Natural killer cell treated with Interleukin-12 subunit alpha and Interleukin-12 subunit beta and Interleukin-15 and Interleukin-18, amount 100 ng/mL, for 72 hours (primary cell): ENCODE results near the gene GRM5. TPM values are rescaled to one million over a fixed set of nuclear protein-coding genes. Genes with fewer than 3 reads are reported as not detected.

Experiments used
- ATAC-seq, 2 donors: fragments of 150-1000 bp; cut with Tn5 transposase in 1 of 2; sonication (Bioruptor Pico), chemical (Tn5 transposase) in 1 of 2; 2 replicates each; pipeline ENCODE4 v1.10.0; 2021
- DNase-seq: peaks from one replicate; pipeline ENCODE4 v3.0.0; 2022; ENCODE audit warnings: low spot score
- H3K27ac Mint-ChIP-seq, 2 donors: 1 replicate in 1 of 2; 2 replicates in 1 of 2; pipeline ENCODE4 v1.8.0; 2022; ENCODE audit warnings: mixed read lengths in 2 of 2, mild to moderate bottlenecking in 1 of 2, moderate library complexity in 1 of 2
- H3K27me3 Mint-ChIP-seq, 2 donors: 1 replicate in 1 of 2; 2 replicates in 1 of 2; pipeline ENCODE4 v1.8.0; 2022; ENCODE audit warnings: mixed read lengths in 2 of 2
- H3K36me3 Mint-ChIP-seq: one replicate; pipeline ENCODE4 v1.8.0; 2022; ENCODE audit warnings: mixed read lengths
- H3K4me1 Mint-ChIP-seq, 2 donors: 1 replicate in 1 of 2; 2 replicates in 1 of 2; pipeline ENCODE4 v1.8.0; 2022; ENCODE audit warnings: low read depth in 2 of 2, mixed read lengths in 2 of 2, mild to moderate bottlenecking in 1 of 2
- H3K4me3 Mint-ChIP-seq: one replicate; pipeline ENCODE4 v1.8.0; 2022; ENCODE audit warnings: mixed read lengths
- H3K9me3 Mint-ChIP-seq: 2 replicates; pipeline ENCODE4 v1.8.0; 2022; ENCODE audit warnings: mixed read lengths
- total RNA-seq, 2 donors: library from RNA; stranded (reverse); gene quantifications; one replicate each; pipeline ENCODE4 v1.2.3, GENCODE V29; 2022

Gene GRM5
- total RNA-seq, 2 donors from 2014 or later = 0.11 TPM; not detected in 1

DNA sequence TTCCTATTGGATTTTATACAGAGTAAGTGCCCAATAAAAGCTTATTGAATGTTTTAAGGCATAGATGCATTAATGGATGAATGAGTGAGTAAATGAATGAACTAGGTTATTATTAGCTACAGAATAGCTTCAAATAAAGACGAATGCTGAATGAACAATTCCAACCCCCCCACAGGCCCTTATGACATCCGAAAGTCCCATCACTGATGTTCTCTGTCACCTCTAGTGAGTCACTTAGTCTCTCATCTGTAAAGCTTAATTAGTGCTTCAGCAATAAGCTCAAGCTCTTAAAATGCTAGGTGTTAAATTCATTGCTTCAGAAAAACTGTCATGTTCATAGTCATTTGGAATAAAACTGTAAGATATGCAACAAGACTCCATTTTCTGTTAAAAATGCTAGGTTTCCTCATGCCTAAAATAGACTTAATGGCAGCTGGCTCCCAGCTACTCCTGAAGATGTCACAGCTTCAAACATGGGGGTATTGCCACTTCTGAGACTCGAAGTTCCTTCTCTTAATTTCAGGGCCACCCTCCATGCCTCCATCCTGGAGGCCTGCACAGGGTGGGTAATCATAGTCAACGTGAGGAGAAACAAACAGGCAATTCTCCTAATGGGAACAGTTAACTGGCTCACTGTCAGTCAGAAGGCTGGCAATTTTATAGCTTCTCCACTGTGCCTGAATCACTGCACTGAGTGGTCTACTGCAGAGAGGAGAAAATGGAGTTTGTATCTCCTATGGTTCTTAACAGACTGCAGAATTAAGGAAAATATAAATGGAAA, 373.3 kb downstream of the GRM5 start:
- Mint-ChIP-seq H3K4me1 (no peaks in the 10 kb centered on the region), H3K9me3 (no peaks in the 10 kb centered on the region), H3K36me3 (no peaks in the 10 kb centered on the region), H3K27ac (no peak overlapping the region), H3K27me3 (no peaks in the 10 kb centered on the region), H3K4me3 (no peak overlapping the region)
- DNase-seq = no peak
- no peak for ATAC-seq

DNA sequence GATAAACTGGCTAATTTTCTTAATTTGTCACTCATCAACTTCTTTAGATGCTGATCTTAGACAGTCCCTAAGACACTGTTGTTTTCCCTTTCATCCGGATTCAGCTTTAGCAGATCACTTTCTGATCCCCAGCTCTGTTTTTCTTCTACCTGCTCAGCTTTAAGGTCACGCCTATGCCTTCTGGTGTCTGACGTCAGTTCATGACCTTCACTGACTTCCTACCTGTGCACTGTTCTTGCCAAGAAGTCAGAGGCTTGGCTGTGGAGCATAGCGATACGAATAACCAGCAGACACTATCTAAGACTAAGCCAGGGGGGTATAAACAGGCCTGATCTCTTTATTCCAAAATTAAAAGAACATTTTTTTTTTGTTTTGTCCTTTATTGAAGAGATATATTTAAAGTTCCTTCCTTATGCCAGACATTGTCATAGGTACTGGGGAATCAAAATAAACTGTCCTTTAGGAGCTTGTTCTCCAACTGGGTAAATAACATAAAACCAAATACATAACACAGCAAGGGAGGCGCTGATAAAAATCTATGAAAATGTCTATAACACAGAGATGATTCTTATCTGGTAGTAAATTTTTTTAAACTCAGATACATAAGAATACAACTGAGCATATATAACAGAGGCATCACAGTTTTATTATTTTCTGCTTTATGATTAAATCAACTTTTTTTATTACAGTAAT, 376.1 kb downstream of the GRM5 start:
- Mint-ChIP-seq H3K4me3 (no peak overlapping the region), H3K4me1 (no peaks in the 10 kb centered on the region), H3K27ac (no peak overlapping the region), H3K9me3 (peaks cover 3% of the 10 kb centered on the region), H3K36me3 (no peaks in the 10 kb centered on the region), H3K27me3 (no peaks in the 10 kb centered on the region)
- no peak for ATAC-seq
- no peak for DNase-seq

DNA sequence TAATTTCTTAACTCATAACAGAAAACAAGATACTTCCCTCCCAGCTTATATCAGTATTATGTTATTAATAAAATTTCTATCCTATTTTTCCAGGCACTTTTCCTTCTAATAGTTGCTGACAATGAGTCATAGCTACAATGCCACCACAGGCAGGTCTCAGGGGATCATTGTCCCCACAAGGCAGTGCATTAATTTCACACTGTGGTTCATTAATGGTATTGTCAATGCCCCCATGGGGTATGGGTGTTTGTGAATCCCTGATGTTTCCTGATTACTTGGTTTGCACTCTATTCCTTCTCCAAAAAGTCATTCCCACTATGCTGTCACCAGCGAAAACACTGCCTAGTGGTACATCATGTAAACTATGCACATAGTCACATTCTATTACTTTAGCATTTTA, 382.8 kb downstream of the GRM5 start:
- H3K36me3 Mint-ChIP-seq = no peaks in the 10 kb centered on the region
- H3K27me3 Mint-ChIP-seq = no peaks in the 10 kb centered on the region
- no peak overlapping the region for H3K4me3 Mint-ChIP-seq
- ATAC-seq (no peak), DNase-seq (no peak)
- peaks cover 9% of the 10 kb centered on the region for H3K9me3 Mint-ChIP-seq
- no peaks in the 10 kb centered on the region for H3K4me1 Mint-ChIP-seq
- no peak overlapping the region for H3K27ac Mint-ChIP-seq

DNA sequence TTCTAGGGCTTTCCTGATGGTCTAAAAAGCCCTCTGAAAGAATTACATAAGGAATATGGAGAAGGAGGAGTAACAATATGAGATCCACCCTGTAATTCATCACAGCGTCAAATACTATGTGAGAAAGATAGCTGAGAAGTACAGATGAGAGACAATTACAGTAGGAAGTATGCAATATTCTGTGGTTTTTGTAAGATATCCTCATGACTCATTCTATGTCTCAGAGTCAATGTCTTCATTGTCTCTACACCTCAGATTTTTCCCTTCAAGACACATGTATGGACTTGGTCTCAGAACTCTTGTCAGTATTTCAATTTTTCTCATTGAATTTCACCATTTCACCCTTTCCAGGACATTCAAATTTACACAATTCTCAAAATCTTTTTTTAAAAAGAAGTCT, 385.0 kb downstream of the GRM5 start:
- ATAC-seq = no peak

DNA sequence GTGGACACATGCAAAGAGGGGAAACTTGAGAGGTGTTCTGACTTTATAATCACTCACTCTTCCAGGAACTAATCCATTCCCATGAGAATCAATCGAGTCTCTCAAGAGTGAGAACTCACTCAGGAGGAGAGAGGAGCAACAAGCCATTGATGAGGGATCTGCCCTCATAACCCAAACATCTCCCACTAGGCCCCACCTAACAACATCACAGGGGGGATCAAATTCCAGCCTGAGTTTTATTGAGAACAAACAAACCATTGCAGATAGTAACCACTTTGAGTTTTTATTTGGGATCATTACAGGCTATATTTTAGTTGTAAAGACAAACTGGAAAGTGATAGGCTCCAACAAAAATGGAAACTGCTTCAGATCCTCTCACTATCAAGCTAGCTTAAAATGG, 399.4 kb downstream of the GRM5 start:
- no peaks in the 10 kb centered on the region for H3K4me1 Mint-ChIP-seq
- ATAC-seq (no peak), DNase-seq (no peak)
- no peaks in the 10 kb centered on the region for H3K9me3 Mint-ChIP-seq
- H3K4me3 Mint-ChIP-seq = no peak overlapping the region
- H3K27ac Mint-ChIP-seq = no peak overlapping the region
- H3K36me3 Mint-ChIP-seq = no peaks in the 10 kb centered on the region
- H3K27me3 Mint-ChIP-seq = no peaks in the 10 kb centered on the region

More for the DNA sequence above, 385.0 kb downstream of the GRM5 start:
- no peaks in the 10 kb centered on the region for H3K27me3 Mint-ChIP-seq
- no peak for DNase-seq
- no peaks in the 10 kb centered on the region for H3K36me3 Mint-ChIP-seq
- no peak overlapping the region for H3K27ac Mint-ChIP-seq
- H3K4me3 Mint-ChIP-seq = no peak overlapping the region
- no peaks in the 10 kb centered on the region for H3K4me1 Mint-ChIP-seq
- H3K9me3 Mint-ChIP-seq = peaks cover 12% of the 10 kb centered on the region

DNA sequence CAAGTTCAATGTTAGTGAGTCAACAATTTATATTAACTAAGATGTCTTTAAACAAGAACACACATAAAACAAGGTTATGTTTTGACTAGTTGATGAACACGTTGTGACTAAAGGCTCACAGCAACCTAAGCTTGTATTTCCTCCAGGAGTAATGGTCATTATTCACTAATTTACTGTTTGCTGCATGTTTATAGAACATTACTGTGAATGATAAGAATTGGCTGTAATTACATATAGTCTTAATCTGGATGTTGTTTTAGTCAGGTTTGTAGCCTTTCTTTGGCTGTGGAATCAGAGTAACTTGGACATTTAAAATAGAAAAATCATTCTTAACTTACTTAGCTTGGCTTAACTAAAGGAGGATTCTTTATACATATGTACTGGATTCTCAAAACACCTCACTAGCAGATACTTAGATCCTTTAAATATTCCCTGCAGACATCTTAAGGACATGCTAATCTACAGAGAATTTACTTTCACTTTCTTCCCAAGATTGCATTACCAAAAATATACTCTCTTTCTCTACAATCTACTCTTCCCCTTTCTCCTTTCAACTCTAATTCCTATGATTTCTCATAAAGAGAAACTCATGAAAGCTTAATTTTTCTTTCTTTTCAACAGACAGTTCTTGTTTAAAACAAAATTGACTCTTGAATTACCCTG, 408.6 kb downstream of the GRM5 start:
- no peaks in the 10 kb centered on the region for H3K4me1 Mint-ChIP-seq
- DNase-seq (no peak), ATAC-seq (no peak)
- H3K4me3 Mint-ChIP-seq = no peak overlapping the region
- H3K27me3 Mint-ChIP-seq = peaks cover 0 to 9% of the 10 kb centered on the region in 2 donors
- H3K27ac Mint-ChIP-seq = no peak overlapping the region
- no peaks in the 10 kb centered on the region for H3K36me3 Mint-ChIP-seq
- no peaks in the 10 kb centered on the region for H3K9me3 Mint-ChIP-seq

DNA sequence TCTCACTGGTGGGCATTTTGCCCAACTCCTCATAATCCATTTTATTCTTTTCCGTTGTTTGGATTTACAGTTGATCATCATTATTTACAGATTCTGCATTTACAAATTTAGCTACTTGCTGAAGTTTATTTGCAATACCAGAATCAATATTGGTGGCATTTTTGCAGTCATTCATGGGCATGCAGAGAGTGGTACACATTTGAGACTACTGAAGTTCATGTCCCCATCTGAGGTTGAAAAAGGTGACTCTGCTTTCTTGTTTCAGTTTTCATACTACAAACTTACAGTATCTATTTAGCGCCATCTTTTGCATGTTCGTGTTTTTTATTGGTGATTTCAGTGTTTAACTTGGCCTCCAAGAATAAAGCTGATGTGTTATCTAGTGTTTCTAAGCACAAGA, 409.5 kb downstream of the GRM5 start:
- no peaks in the 10 kb centered on the region for H3K4me1 Mint-ChIP-seq
- no peaks in the 10 kb centered on the region for H3K36me3 Mint-ChIP-seq
- H3K27ac Mint-ChIP-seq = no peak overlapping the region
- DNase-seq (no peak), ATAC-seq (no peak)
- no peak overlapping the region for H3K4me3 Mint-ChIP-seq
- peaks cover 0 to 9% of the 10 kb centered on the region in 2 donors for H3K27me3 Mint-ChIP-seq
- H3K9me3 Mint-ChIP-seq = no peaks in the 10 kb centered on the region

DNA sequence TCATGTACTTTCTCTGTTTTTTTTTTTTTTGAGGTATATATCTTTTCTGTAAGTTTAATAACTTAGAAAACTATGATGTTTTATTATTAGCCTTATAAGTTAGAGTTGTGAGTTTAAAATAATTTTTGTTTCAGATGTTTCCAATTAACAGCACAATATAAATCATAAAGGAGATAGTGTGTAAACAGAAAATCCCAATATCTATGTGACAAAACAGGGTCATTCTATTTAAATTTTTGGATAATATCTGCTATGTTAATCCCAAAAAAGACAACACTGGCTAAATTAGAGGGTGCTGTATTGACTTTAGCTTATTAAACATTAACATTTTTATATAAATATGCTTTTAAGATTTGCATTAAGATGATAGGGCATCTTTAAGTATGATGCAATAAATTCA, 410.1 kb downstream of the GRM5 start:
- Mint-ChIP-seq H3K27me3 (peaks cover 0 to 9% of the 10 kb centered on the region in 2 donors), H3K36me3 (no peaks in the 10 kb centered on the region)
- no peak for DNase-seq

DNA sequence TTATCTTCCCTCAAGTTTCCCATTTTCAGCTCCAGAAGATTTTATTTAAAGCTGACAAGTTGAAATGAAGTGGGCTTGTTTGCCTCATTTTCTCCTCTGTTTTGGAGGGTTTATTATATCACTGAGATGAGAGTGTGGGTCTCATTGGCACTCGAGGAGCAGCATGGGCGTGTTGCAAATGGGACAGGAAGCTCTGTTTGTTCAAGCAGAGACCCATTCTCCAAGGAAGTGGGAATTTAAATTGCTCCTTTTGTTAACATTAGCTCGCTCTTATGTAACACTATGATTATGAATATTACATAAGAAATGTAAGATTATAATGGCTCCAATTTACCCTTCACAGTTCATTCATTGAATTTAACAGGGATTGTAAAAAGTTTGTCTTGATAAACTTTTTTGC, 410.6 kb downstream of the GRM5 start:
- Mint-ChIP-seq H3K27me3 (peaks cover 0 to 9% of the 10 kb centered on the region in 2 donors), H3K4me3 (no peak overlapping the region), H3K27ac (no peak overlapping the region), H3K4me1 (no peaks in the 10 kb centered on the region), H3K9me3 (no peaks in the 10 kb centered on the region), H3K36me3 (no peaks in the 10 kb centered on the region)
- ATAC-seq (no peak), DNase-seq (no peak)

More for the DNA sequence above, 410.1 kb downstream of the GRM5 start:
- no peak for ATAC-seq
- Mint-ChIP-seq H3K27ac (no peak overlapping the region), H3K9me3 (no peaks in the 10 kb centered on the region), H3K4me1 (no peaks in the 10 kb centered on the region), H3K4me3 (no peak overlapping the region)

DNA sequence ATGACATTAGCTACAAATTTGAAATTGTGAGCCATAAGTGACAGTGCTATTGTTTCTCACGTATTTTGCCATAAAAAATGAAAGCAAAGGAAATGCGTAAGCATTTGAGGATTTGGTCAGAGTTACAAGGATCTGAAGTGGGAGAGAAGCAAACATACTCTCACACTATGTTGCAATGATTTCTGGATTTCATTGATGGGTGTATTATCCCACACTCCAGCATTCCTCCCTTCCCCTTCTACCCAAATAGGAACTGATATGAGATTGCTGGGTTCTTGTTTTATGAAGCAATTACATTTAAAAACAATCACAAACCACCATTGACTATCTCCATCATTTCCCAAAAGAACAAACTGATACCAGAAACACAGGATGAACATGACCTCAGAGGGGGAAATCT, 414.2 kb downstream of the GRM5 start:
- ATAC-seq = no peak
- DNase-seq = no peak
- no peak overlapping the region for H3K27ac Mint-ChIP-seq
- H3K4me1 Mint-ChIP-seq = no peaks in the 10 kb centered on the region
- no peak overlapping the region for H3K4me3 Mint-ChIP-seq
- no peaks in the 10 kb centered on the region for H3K36me3 Mint-ChIP-seq
- H3K9me3 Mint-ChIP-seq = no peaks in the 10 kb centered on the region
- no peaks in the 10 kb centered on the region for H3K27me3 Mint-ChIP-seq

DNA sequence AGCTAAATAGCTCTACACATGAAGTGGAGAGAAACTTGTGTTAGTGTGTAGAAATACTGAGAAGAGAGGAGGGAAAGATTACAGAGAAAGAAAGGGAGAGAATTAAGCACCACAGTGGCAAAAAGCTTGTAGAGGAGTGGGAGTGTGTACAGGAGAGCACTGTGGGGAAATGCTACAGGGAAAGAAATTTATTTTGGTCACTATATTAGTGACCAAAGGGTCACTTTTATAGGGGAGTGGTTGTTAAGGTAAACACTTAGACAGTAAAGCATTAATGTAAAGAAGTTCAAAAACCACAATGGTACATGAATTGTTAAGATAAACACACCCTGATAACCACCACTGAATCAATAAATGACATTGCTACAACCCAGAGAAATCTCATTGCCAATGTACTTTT, 421.1 kb downstream of the GRM5 start:
- peaks cover 9% of the 10 kb centered on the region for H3K9me3 Mint-ChIP-seq
- no peaks in the 10 kb centered on the region for H3K4me1 Mint-ChIP-seq
- no peaks in the 10 kb centered on the region for H3K27me3 Mint-ChIP-seq
- ATAC-seq = no peak
- no peak overlapping the region for H3K27ac Mint-ChIP-seq
- H3K4me3 Mint-ChIP-seq = no peak overlapping the region
- no peaks in the 10 kb centered on the region for H3K36me3 Mint-ChIP-seq
- DNase-seq = no peak

DNA sequence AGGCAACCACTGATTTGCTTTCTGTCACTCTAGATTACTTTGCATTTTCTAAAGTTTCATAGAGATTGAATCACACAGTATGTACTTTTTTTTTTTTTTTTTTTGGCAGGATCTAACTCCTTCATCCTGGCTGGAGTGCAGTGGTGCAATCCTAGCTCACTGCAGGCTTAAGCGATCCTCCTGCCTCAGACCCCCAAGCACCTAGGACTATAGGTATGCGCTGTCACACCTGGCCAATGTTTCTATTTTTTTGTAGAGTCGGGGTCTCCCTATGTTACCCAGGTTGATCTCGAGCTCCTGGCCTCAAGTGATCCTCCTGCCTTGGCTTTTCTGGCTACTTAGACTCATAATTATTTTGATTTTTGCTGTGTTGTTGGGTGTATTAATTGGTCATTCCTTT, 433.6 kb downstream of the GRM5 start:
- Mint-ChIP-seq H3K9me3 (peaks cover 3% of the 10 kb centered on the region), H3K36me3 (no peaks in the 10 kb centered on the region), H3K4me1 (no peaks in the 10 kb centered on the region), H3K4me3 (no peak overlapping the region), H3K27me3 (peaks cover 0 to 8% of the 10 kb centered on the region in 2 donors), H3K27ac (no peak overlapping the region)
- DNase-seq = no peak
- ATAC-seq = no peak

DNA sequence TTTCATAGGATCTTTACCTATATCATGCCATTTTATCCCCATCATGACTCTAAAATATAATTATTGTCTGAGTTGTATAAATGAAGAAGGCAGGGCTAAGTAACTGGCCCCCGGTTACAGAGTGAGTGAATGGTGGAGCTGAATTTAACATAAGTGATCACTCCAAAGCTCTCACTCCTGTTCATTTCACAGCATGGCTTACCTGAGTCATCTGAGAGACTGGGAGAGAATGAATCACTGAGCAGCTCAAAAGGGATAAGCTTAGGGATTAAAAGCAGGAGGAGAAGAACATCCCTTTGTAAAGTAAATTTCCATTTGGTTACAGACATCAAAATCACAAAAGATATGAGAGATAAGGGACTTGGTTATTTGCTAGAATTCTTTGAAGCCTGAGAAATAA, 434.3 kb downstream of the GRM5 start:
- no peak overlapping the region for H3K27ac Mint-ChIP-seq
- H3K36me3 Mint-ChIP-seq = no peaks in the 10 kb centered on the region
- H3K9me3 Mint-ChIP-seq = no peaks in the 10 kb centered on the region
- ATAC-seq (no peak), DNase-seq (no peak)
- no peak overlapping the region for H3K4me3 Mint-ChIP-seq
- no peaks in the 10 kb centered on the region for H3K4me1 Mint-ChIP-seq
- peaks cover 0 to 8% of the 10 kb centered on the region in 2 donors for H3K27me3 Mint-ChIP-seq

DNA sequence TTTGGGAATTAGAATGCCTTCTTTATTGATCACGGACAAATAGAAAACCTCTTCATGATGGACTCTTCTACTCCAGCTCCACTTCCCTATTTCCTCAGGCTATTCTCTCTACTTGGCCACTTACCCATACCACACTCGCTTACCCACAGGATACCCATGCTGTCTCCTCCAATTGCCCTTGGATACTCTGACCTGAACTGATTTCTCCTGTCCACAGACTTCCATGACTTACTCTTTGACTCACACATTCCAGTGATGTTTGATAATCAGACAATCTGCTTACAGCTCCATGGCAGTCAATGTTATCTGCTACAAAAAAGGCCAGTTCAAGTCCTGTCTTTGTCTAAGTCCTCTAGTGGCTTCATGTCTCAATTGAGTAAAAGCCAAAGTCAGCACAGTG, 436.3 kb downstream of the GRM5 start:
- peaks cover 0 to 8% of the 10 kb centered on the region in 2 donors for H3K27me3 Mint-ChIP-seq
- H3K4me3 Mint-ChIP-seq = no peak overlapping the region
- no peaks in the 10 kb centered on the region for H3K4me1 Mint-ChIP-seq
- DNase-seq = no peak
- H3K36me3 Mint-ChIP-seq = no peaks in the 10 kb centered on the region
- H3K9me3 Mint-ChIP-seq = no peaks in the 10 kb centered on the region
- ATAC-seq = no peak
- no peak overlapping the region for H3K27ac Mint-ChIP-seq
